Spleen (tissue), 11 donors: ENCODE results near the gene CCDC152. TPM values are rescaled to one million over a fixed set of nuclear protein-coding genes. Genes with fewer than 3 reads are reported as not detected.

Experiments
- DNase-seq: peaks from one replicate; pipeline ENCODE4 v3.0.0-alpha.2; 2020
- H3K27ac ChIP-seq, 8 donors: fragments of 200-600 bp; sonication (generic) in 7 of 8; 1 replicate in 4 of 8; 2 replicates in 4 of 8; pipeline versions ENCODE4 v1.5.0 to v1.8.0; 2016 to 2021; ENCODE audit warnings: inconsistent platforms in 4 of 8, mild to moderate bottlenecking in 4 of 8, moderate library complexity in 1 of 8
- H3K27me3 ChIP-seq, 7 donors: fragments of 200-600 bp; sonication (generic) in 6 of 7; replicated peaks in 1 of 7; 1 replicate in 4 of 7; 2 replicates in 3 of 7; pipeline versions ENCODE4 v1.5.0 to v1.8.0; 2016 to 2021; ENCODE audit warnings: inconsistent platforms in 3 of 7, mild to moderate bottlenecking in 1 of 7
- H3K36me3 ChIP-seq, 6 donors: fragments of 200-600 bp; sonication (generic) in 5 of 6; 1 replicate in 4 of 6; 2 replicates in 2 of 6; pipeline versions ENCODE4 v1.5.0 to v1.8.0; 2016 to 2021; ENCODE audit warnings: inconsistent platforms in 2 of 6
- H3K4me1 ChIP-seq, 6 donors: fragments of 200-600 bp; sonication (generic) in 5 of 6; 1 replicate in 3 of 6; 2 replicates in 3 of 6; pipeline versions ENCODE4 v1.5.0 to v1.8.0; 2016 to 2021; ENCODE audit warnings: inconsistent platforms in 3 of 6
- H3K4me3 ChIP-seq, 8 donors: fragments of 200-600 bp; sonication (generic) in 7 of 8; 1 replicate in 4 of 8; 2 replicates in 4 of 8; pipeline versions ENCODE4 v1.5.0 to v1.8.0; 2016 to 2021; ENCODE audit warnings: inconsistent platforms in 4 of 8, mild to moderate bottlenecking in 4 of 8, moderate library complexity in 2 of 8
- H3K9me3 ChIP-seq, 8 donors: fragments of 200-600 bp; sonication (generic) in 7 of 8; 1 replicate in 4 of 8; 2 replicates in 4 of 8; pipeline versions ENCODE4 v1.5.0 to v1.8.0; 2016 to 2021; ENCODE audit warnings: inconsistent platforms in 4 of 8
- CTCF ChIP-seq, 11 experiments: fragments of 200-600 bp in 7 of 11; fragments of 450-650 bp in 4 of 11; sonication (generic) in 4 of 11; IDR thresholded peaks in 8 of 11; conservative IDR thresholded peaks in 3 of 11; 1 replicate in 7 of 11; 2 replicates in 4 of 11; pipeline versions ENCODE4 v1.4.0 to v1.8.0; 2016 to 2021; ENCODE audit warnings: antibody characterized with exemption in 11 of 11, inconsistent platforms in 4 of 11, mild to moderate bottlenecking in 1 of 11
- POLR2A ChIP-seq, 3 donors: fragments of 450-650 bp; IDR thresholded peaks; one replicate each; pipeline ENCODE4 v1.5.1; 2017; ENCODE audit warnings: antibody characterized with exemption in 3 of 3, mild to moderate bottlenecking in 1 of 3
- POLR2AphosphoS5 ChIP-seq, 3 donors: sonication (generic); formaldehyde crosslinking; IDR thresholded peaks; one replicate each; pipeline ENCODE4 v1.5.1; 2017; ENCODE audit warnings: antibody characterized with exemption in 3 of 3
- WGBS, 5 donors: extraction: QIAGEN DNeasy Blood & Tissue Kit in 3 of 5; methylation state at CpG; one replicate each; pipeline versions ENCODE4 v1.1.5 to v1.1.7; 2013 to 2018; 5-methylcytosine and 5-hydroxymethylcytosine counted together
- intact Hi-C: fragments of 100-400 bp; cut with DNase I; formaldehyde crosslinking; loops from one replicate; pipeline ENCODE4 v1.15.0; 2023; ENCODE audit warnings: low total_unique reads
- polyA plus RNA-seq, 3 donors: library from polyadenylated mRNA; stranded (reverse); fragments of 200-250 nt; gene quantifications; one replicate each; pipeline ENCODE4 v1.2.1, GENCODE V29; 2013
- total RNA-seq, 7 donors: library from RNA; depleted of rRNA in 3 of 7; stranded (reverse); fragments of >200 nt in 3 of 7; fragmentation: NEBNext Ultra II Directional in 4 of 7; extraction: Animal tissue kit (Norgen Biotek cat#: 25700) in 4 of 7; gene quantifications; one replicate each; pipeline versions ENCODE4 v1.1.0 to v1.2.1, GENCODE V29; 2016 to 2021
- donor health status: healthy with polysubstance abuse.
- donor health status: DM: no; HTN: no; CAD: no; lungs with moderate emphysema.
- donor health status: DM: no; HTN: no; CAD: no.
- donor health status: Bipolar disorder and iron deficiency.
- donor health status: healthy.
- donor health status: DM: no; HTN: no; CAD: no.
- donor health status: DM: yes; HTN: yes; CAD: no.

The CCDC152 gene
- total and polyA plus RNA-seq, 10 donors = 0.46 to 3.4 (median 1.8) TPM

GRCh38 chr5:42848545-42848944, 91.9 kb downstream of the CCDC152 start:
- no peaks in the 10 kb centered on the region for H3K27me3 ChIP-seq
- H3K4me1 ChIP-seq = no peaks in the 10 kb centered on the region
- no peak overlapping the region for H3K4me3 ChIP-seq
- H3K36me3 ChIP-seq = no peaks in the 10 kb centered on the region
- no peak for TF ChIP-seq POLR2A (IDR thresholded peaks at IDR 0.05)
- no peaks in the 10 kb centered on the region for H3K9me3 ChIP-seq
- WGBS, 5 donors = 95 to 99% (median 99%) methylated on average over 2 of the region's 2 CpGs
- H3K27ac ChIP-seq = no peak overlapping the region
- no peak for DNase-seq
- intact Hi-C loops = no loop called here

- Histone ChIP-seq H3K27me3 (no peaks in the 10 kb centered on the region), H3K4me1 (no peaks in the 10 kb centered on the region), H3K9me3 (no peaks in the 10 kb centered on the region), H3K4me3 (no peak overlapping the region), H3K36me3 (no peaks in the 10 kb centered on the region), H3K27ac (no peak overlapping the region)
- 84 to 92% (median 87%) methylated on average over 6 of the region's 6 CpGs for WGBS, 5 donors
- TF ChIP-seq POLR2A (IDR thresholded peaks at IDR 0.05) (no peak), CTCF (IDR thresholded peaks at IDR 0.05 in 8 of 11, conservative IDR thresholded peaks at IDR 0.05 in 3 of 11) (no peak), POLR2AphosphoS5 (IDR thresholded peaks at IDR 0.05) (no peak)
- intact Hi-C loops = no loop called here
- DNase-seq = no peak
Measured at GRCh38 chr5:42851481-42851880, 94.9 kb downstream of the CCDC152 start.

Other genes with a start within 250 kb of the CCDC152 start
- gene SELENOP, start 55.1 kb downstream of the CCDC152 start, total RNA-seq = 1,000 to 10,000 TPM in 5 of 7 donors, 100 to 1,000 TPM in 2; 411 to 2,596 (median 1,474) TPM
- 100 to 1,000 TPM in 2 of 3 donors, 10 to 100 TPM in 1; 98.7 to 253 (median 188) TPM for gene SELENOP, start 55.1 kb downstream of the CCDC152 start, polyA plus RNA-seq